Neural cell (in vitro differentiated cells): ENCODE measurements around the gene ZNF280C. TPM values are rescaled to one million over a fixed set of nuclear protein-coding genes. Genes with fewer than 3 reads are reported as not detected.

Source experiments
- H2AFZ ChIP-seq: fragments of 200-600, 300-800 bp; sonication (generic), shearing (Covaris generic); 2 replicates; pipeline ENCODE4 v1.6.0; 2014; ENCODE audit warnings: low read depth, mild to moderate bottlenecking, antibody characterized with exemption, low read length, moderate library complexity
- H3F3A ChIP-seq: fragments of 200-600 bp; shearing (Covaris generic); 2 replicates; pipeline ENCODE4 v1.6.1; 2016; ENCODE audit warnings: mild to moderate bottlenecking, moderate library complexity, mixed read lengths, antibody characterized with exemption, low read length; ENCODE audit not compliant: insufficient read depth, poor library complexity, severe bottlenecking
- H3K27ac ChIP-seq: fragments of 200-600, 300-800 bp; sonication (generic), shearing (Covaris generic); 2 replicates; pipeline ENCODE4 v1.5.1; 2014; ENCODE audit warnings: mild to moderate bottlenecking, low read length, moderate library complexity
- H3K27me3 ChIP-seq: fragments of 300-800, 200-600 bp; sonication (generic), shearing (Covaris generic); 2 replicates; pipeline ENCODE4 v1.6.0; 2014; ENCODE audit warnings: mild to moderate bottlenecking, low read depth, low read length, moderate library complexity; ENCODE audit not compliant: insufficient read depth
- H3K36me3 ChIP-seq: fragments of 300-800, 200-600 bp; sonication (generic), shearing (Covaris generic); 2 replicates; pipeline ENCODE4 v1.5.1; 2014; ENCODE audit warnings: mild to moderate bottlenecking, antibody characterized with exemption, low read length, moderate library complexity; ENCODE audit not compliant: insufficient read depth
- H3K4me2 ChIP-seq: fragments of 300-800, 200-600 bp; sonication (generic), shearing (Covaris generic); 2 replicates; pipeline ENCODE4 v1.6.0; 2014; ENCODE audit warnings: mild to moderate bottlenecking, low read length
- H3K4me3 ChIP-seq: fragments of 300-800, 200-600 bp; sonication (generic), shearing (Covaris generic); 2 replicates; pipeline ENCODE4 v1.5.1; 2014; ENCODE audit warnings: mild to moderate bottlenecking, low read length, moderate library complexity
- H3K79me2 ChIP-seq: fragments of 200-600 bp; shearing (Covaris generic); replicated peaks from 2 replicates; pipeline ENCODE4 v1.6.0; 2014; ENCODE audit warnings: mild to moderate bottlenecking, low read length, moderate library complexity; ENCODE audit not compliant: insufficient read depth
- H3K9ac ChIP-seq: fragments of 300-800, 200-600 bp; sonication (generic), shearing (Covaris generic); 2 replicates; pipeline ENCODE4 v1.6.1; 2016; ENCODE audit warnings: mild to moderate bottlenecking, low read length, mixed read lengths
- H3K9me2 ChIP-seq: fragments of 200-600 bp; shearing (Covaris generic); 2 replicates; pipeline ENCODE4 v1.6.1; 2016; ENCODE audit warnings: mild to moderate bottlenecking, low read length, mixed read lengths; ENCODE audit not compliant: insufficient read depth
- H3K9me3 ChIP-seq: fragments of 200-600, 300-800 bp; sonication (generic), shearing (Covaris generic); 2 replicates; pipeline ENCODE4 v1.6.1; 2016; ENCODE audit warnings: mild to moderate bottlenecking, mixed run types, low read length, moderate library complexity, mixed read lengths
- H4K20me1 ChIP-seq: fragments of 200-600 bp; shearing (Covaris generic); 2 replicates; pipeline ENCODE4 v1.6.1; 2016; ENCODE audit warnings: mild to moderate bottlenecking, mixed run types; ENCODE audit not compliant: insufficient read depth
- EP300 ChIP-seq: fragments of 450-650 bp; conservative IDR thresholded peaks from 2 replicates; pipeline ENCODE4 v1.6.1; 2014; ENCODE audit warnings: antibody characterized with exemption, mild to moderate bottlenecking, moderate library complexity; ENCODE audit not compliant: poor library complexity, severe bottlenecking
- EZH2 ChIP-seq: fragments of 200-600, 300-800 bp; shearing (Covaris generic), sonication (generic); IDR thresholded peaks from 2 replicates; pipeline ENCODE4 v1.6.1; 2014; ENCODE audit warnings: antibody characterized with exemption, low read length, borderline replicate concordance, mild to moderate bottlenecking; ENCODE audit not compliant: insufficient read depth, poor library complexity, severe bottlenecking
- MXI1 ChIP-seq: fragments of 450-650 bp; conservative IDR thresholded peaks from 2 replicates; pipeline ENCODE4 v1.6.1; 2014; ENCODE audit warnings: antibody characterized with exemption, mild to moderate bottlenecking; ENCODE audit not compliant: poor library complexity, severe bottlenecking
- POLR2AphosphoS5 ChIP-seq: IDR thresholded peaks from 2 replicates; pipeline ENCODE4 v1.6.1; 2012
- RAD21 ChIP-seq: fragments of 450-650 bp; conservative IDR thresholded peaks from 2 replicates; pipeline ENCODE4 v1.6.1; 2014; ENCODE audit warnings: antibody characterized with exemption, mild to moderate bottlenecking, moderate library complexity
- SMC3 ChIP-seq: fragments of 450-650 bp; conservative IDR thresholded peaks from 2 replicates; pipeline ENCODE4 v1.6.1; 2014; ENCODE audit warnings: antibody characterized with exemption, mild to moderate bottlenecking, moderate library complexity; ENCODE audit not compliant: poor library complexity
- TAF1 ChIP-seq: IDR thresholded peaks from 2 replicates; pipeline ENCODE4 v1.6.1; 2012; ENCODE audit warnings: low read depth
- polyA plus RNA-seq: library from polyadenylated mRNA; depleted of rRNA; stranded (reverse); fragments of >200 nt; gene quantifications from 2 replicates; pipeline ENCODE4 v1.2.3, GENCODE V29; 2014
- TF ChIP-seq, protein P1 (sequence below): fragments of 450-650 bp; IDR thresholded peaks from 2 replicates; pipeline ENCODE4 v1.5.1; 2014; ENCODE audit warnings: antibody characterized with exemption, mild to moderate bottlenecking, moderate library complexity; ENCODE audit not compliant: poor library complexity, severe bottlenecking
- TF ChIP-seq, protein P2 (sequence below): IDR thresholded peaks from 2 replicates; pipeline ENCODE4 v1.6.1; 2012; ENCODE audit warnings: borderline replicate concordance

Gene ZNF280C
- polyA plus RNA-seq, 1 donor from 2014 or later: 9.5 TPM

DNA sequence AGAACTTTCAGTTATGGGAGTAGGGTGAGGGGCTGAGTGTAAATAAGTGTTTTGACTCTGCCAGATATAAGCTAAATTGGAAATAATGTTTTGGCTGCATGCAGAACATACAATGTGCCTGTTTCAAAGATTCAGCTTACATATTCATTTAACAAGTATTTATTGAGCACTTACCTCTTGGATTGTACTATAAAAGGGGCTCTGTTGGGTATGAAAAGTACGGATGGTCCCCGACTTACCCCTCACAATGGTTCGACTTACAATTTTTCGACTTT, 102.3 kb downstream of the ZNF280C start:
- Histone ChIP-seq H3K79me2 (peaks cover 5% of the 10 kb centered on the region), H3F3A (no peaks in the 10 kb centered on the region), H3K9ac (peak overlapping the region; percentile 65), H4K20me1 (no peaks in the 10 kb centered on the region), H3K9me3 (no peaks in the 10 kb centered on the region), H2AFZ (peak overlapping the region; percentile 14), H3K4me2 (peak overlapping the region; percentile 55), H3K27me3 (no peaks in the 10 kb centered on the region), H3K36me3 (no peaks in the 10 kb centered on the region), H3K4me3 (peak overlapping the region; percentile 79), H3K27ac (peak overlapping the region; percentile 44), H3K9me2 (no peaks in the 10 kb centered on the region)
- TF ChIP-seq, protein P1, sequence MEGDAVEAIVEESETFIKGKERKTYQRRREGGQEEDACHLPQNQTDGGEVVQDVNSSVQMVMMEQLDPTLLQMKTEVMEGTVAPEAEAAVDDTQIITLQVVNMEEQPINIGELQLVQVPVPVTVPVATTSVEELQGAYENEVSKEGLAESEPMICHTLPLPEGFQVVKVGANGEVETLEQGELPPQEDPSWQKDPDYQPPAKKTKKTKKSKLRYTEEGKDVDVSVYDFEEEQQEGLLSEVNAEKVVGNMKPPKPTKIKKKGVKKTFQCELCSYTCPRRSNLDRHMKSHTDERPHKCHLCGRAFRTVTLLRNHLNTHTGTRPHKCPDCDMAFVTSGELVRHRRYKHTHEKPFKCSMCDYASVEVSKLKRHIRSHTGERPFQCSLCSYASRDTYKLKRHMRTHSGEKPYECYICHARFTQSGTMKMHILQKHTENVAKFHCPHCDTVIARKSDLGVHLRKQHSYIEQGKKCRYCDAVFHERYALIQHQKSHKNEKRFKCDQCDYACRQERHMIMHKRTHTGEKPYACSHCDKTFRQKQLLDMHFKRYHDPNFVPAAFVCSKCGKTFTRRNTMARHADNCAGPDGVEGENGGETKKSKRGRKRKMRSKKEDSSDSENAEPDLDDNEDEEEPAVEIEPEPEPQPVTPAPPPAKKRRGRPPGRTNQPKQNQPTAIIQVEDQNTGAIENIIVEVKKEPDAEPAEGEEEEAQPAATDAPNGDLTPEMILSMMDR: no peak
- TF ChIP-seq SMC3 (no peak), POLR2AphosphoS5 (no peak), EZH2 (no peak), TAF1 (no peak), MXI1 (no peak), RAD21 (no peak), EP300 (no peak)
- TF ChIP-seq, protein P2, sequence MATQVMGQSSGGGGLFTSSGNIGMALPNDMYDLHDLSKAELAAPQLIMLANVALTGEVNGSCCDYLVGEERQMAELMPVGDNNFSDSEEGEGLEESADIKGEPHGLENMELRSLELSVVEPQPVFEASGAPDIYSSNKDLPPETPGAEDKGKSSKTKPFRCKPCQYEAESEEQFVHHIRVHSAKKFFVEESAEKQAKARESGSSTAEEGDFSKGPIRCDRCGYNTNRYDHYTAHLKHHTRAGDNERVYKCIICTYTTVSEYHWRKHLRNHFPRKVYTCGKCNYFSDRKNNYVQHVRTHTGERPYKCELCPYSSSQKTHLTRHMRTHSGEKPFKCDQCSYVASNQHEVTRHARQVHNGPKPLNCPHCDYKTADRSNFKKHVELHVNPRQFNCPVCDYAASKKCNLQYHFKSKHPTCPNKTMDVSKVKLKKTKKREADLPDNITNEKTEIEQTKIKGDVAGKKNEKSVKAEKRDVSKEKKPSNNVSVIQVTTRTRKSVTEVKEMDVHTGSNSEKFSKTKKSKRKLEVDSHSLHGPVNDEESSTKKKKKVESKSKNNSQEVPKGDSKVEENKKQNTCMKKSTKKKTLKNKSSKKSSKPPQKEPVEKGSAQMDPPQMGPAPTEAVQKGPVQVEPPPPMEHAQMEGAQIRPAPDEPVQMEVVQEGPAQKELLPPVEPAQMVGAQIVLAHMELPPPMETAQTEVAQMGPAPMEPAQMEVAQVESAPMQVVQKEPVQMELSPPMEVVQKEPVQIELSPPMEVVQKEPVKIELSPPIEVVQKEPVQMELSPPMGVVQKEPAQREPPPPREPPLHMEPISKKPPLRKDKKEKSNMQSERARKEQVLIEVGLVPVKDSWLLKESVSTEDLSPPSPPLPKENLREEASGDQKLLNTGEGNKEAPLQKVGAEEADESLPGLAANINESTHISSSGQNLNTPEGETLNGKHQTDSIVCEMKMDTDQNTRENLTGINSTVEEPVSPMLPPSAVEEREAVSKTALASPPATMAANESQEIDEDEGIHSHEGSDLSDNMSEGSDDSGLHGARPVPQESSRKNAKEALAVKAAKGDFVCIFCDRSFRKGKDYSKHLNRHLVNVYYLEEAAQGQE: no peak

DNA sequence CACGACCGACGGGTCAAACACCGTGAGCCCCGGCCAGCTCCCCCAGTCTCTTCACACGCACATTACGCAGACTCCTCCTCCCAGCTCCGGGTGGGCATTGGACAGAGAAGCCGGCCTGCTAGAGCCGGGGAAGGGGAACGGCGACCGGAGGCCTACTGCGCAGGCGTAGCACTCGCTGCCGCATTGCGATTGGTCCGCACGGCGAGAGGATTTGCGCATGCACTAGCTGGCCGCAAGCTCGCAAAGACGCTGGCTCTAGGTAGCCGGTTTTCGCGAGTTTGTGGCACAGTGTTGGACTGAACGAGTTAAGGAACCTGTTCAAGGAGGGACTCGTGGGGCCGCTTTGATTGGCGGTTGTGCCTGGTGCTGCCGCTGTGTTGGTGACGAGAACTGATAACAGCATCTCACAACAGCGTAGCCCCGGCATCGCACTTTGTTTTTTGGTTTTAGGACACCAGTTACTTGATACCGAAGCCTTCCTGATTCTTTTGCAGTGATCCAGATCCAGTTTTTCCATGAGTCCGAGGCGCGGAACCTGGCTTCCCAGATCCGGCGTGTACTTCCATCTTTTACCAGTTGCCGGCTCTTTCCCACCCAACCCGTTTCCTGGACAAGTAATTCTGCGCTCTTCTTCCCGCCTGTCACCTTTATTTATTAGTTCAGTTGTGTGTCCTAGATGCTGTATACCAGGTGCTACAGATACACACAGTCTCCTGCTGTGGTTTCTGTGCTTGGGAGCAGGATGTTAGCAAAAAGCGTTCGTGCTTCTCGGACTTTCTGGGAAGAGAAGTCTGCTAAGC, 102.8 kb downstream of the ZNF280C start, which contains the start of gene AIFM1:
TSS of gene AIFM1 (minus strand) at position 139 of the 800 bp plus-strand sequence. CDS start 185 bp downstream, outside the sequence.
- Histone ChIP-seq H3K9me2 (no peaks in the 10 kb centered on the region), H3K9me3 (no peaks in the 10 kb centered on the region), H3K4me2 (peak within 1 kb of the TSS; percentile 55), H3K36me3 (no peaks in the 10 kb centered on the region), H3K27me3 (no peaks in the 10 kb centered on the region), H3K79me2 (peaks cover 5% of the 10 kb centered on the region), H3K4me3 (peak within 1 kb of the TSS; percentile 79), H4K20me1 (no peaks in the 10 kb centered on the region), H3K9ac (peak within 1 kb of the TSS; percentile 65), H3F3A (no peaks in the 10 kb centered on the region), H3K27ac (peak within 1 kb of the TSS; percentile 75), H2AFZ (peak within 1 kb of the TSS; percentile 14)
- peak; percentile 37 for TF ChIP-seq MXI1
- TF ChIP-seq TAF1: no peak
- TF ChIP-seq, protein P2: no peak
- peak; percentile 13 for TF ChIP-seq EP300
- TF ChIP-seq EZH2: no peak
- peak; percentile 52 for TF ChIP-seq POLR2AphosphoS5
- no peak for TF ChIP-seq RAD21
- TF ChIP-seq SMC3: peak; percentile 26
- TF ChIP-seq, protein P1: no peak
